HL-60/S4 treated with retinoic acid at 250 ng/mL for 4 days and 3 days (cell line): Measurements from ENCODE around the gene GABARAPL1.
"Not testable (repeated sequence)": the region's sequence is repeated elsewhere in the genome, so short reads cannot be mapped to it uniquely, and the experiment has no call there.

Experiments used
- in situ Hi-C: fragments of 300-500 bp; cut with MboI; formaldehyde crosslinking; loops from 2 replicates; pipeline ENCODE4 v1.7.0; 2022; ENCODE audit warnings: low sequenced_read_pairs

Gene GABARAPL1

DNA sequence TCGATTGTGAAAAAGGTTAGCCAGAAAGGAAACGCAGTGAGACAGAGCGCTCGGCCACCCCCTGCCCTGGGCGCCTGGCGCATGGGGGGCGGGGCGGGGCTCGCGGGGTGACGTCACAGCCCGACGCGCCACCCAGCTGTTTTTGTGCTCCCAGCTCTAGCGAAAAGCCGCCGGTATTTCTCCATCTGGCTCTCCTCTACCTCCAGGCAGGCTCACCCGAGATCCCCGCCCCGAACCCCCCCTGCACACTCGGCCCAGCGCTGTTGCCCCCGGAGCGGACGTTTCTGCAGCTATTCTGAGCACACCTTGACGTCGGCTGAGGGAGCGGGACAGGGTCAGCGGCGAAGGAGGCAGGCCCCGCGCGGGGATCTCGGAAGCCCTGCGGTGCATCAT lies at the start of gene GABARAPL1:
Gene GABARAPL1, plus strand, starts transcription at position 139 of the 393 bp plus-strand sequence. Its CDS starts 253 bp downstream, at position 392.
- in situ Hi-C loops = no loop called here

- in situ Hi-C loops = no loop called here
Observed at GRCh38 chr12:10163084-10163483, 49.6 kb upstream of the GABARAPL1 start.

DNA sequence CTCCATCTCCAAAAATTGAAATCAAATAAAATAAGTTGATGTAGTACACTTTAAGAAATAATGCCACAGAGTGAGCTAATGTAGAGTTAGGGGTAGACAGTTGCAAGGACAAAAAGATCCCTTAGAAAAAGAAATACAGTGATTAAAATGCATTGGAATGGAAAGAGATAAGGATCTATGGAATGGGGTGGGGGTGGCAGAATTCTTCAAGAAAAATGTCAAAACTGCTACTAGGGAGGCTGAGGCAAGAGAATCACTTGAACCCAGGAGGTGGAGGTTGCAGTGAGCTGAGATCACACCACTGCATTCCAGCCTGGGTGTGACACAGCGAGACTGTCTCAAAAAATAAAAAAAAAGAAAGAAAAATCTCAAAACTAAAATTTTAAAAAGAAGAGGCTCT lies 47.3 kb upstream of the GABARAPL1 start:
- in situ Hi-C loops = no loop called here

DNA sequence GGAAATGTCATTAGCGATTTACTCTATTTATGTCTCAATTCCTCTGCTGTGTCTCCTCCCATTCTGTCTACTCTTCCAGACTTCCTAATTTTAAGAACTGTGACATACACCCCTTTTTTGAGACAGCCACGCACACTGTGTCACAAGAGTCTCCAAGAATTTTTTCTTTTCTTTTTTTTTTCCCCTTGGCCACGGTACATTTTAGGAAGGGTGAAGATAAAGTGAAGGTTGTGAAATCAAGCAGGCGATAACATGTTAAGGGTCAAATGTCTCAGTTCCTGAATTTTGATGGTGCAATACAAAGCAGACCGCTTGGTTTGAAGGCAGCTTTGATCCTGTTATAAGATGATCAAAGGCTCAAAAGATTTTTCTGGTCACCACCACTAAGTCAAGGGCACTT lies 45.1 kb upstream of the GABARAPL1 start:
- in situ Hi-C loops = no loop called here

DNA sequence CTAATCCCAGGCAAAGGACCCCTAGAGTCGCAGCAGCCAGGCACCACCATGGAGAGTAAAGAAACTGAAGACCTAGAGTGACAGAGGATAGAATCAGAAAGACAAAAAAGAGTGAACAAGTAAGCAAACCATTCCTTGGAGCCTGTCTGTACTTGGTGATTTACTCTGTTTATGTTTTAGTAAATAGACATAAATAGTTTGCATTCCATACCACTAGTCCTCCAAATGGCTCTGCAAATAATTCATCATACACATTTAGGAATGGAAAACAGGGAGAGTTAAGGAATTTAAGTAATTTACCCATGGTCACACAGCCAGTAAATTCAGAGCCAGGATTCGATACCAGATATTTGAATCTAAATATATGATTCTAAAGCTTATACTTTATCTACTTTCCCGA lies 43.6 kb upstream of the GABARAPL1 start:
- in situ Hi-C loops = no loop called here

DNA sequence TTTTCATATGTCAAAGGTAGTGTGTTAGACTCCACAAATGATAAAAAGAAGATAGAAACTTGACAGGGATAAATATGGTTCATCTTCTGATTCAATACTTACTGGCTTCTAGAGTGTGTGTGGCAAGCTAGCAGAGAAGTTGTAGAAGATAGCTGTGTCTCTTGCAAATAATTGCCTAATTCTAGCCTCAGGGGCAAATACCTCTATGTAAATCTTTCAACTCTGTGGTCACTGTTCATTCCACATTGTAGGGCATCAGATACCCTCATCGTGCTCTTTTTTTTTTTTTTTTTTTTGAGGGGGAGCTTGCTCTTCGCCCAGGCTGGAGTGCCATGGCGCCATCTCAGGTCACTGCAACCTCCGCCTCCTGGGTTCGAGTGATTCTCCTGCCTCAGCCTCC lies 42.5 kb upstream of the GABARAPL1 start:
- in situ Hi-C loops = no loop called here

GRCh38 chr12:10171973-10172728 lies 40.5 kb upstream of the GABARAPL1 start, which contains the start of gene OLR1:
TSS of gene OLR1 (minus strand) at chr12:10172132. CDS start at chr12:10172077, 55 bp downstream.
- in situ Hi-C loops = no loop called here

DNA sequence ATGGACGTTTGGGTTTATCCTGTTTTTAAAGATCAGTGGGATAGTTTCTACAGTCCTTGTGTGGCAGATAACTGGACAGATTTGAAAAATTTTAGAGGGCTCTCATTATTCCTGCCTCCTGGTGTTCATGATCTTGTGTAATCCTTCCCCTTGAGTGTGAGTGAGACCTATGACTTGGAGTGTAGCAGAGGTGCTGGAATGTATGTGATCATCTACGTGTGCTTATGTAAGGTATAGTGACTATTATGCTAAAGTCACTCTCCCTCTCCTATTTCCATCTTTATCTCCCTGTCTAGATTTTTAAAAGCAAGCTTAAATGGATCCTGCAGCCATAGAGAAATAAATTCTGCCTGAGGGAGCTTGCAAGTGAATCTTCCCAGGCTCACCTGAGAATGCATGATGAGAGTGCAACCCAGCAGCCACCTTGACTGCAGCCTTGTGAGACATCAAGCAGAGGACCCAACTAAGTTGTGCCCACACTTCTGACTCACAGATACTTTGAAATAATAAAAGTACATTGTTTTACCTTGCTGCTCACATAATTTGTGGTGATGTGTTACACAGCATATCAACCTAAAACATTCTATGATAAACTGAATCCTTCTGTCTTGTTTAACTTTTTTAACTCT lies 37.6 kb upstream of the GABARAPL1 start:
- in situ Hi-C loops = no loop called here

DNA sequence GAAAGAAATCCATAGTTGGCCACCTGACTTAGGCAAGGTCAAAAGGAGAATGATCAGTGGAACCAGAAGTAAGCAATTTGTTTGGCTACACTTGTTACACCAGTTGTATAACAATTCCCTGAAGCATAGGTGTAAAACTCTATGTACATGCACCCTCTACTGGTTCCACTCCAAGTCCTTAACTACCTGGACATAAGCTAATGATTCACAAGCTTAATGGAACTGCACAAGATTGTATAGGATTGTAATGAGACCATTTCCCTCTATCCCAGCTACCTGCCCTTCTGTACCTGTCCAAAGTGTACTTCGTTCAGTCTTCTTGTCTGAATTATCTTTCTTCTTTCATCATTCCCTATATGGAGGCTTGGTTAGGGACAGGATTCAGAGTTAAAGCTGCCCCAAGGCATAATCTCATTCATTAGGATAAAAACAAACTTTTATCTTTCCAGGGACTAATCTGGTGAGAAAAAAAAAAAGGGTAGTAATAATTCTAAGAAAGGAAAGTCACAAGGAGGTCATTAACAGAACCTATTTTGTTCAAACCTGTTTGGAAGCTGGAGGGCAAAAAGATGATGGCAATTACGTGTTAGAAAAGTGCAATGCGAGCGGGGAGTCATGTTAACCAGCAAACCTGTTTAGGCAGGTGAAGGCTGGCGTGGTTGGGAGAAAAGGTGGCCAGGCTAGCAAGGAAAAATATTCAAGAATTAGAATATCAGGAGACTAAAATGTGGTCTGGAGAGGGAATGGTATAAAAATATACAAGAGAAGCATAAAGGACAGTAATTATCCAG lies 36.6 kb upstream of the GABARAPL1 start:
- in situ Hi-C loops = no loop called here

GRCh38 chr12:10178821-10179220 lies 33.9 kb upstream of the GABARAPL1 start, which contains the start of gene TMEM52B:
TSS of gene TMEM52B (plus strand) at chr12:10179032. CDS start at chr12:10179575, 543 bp downstream.
- in situ Hi-C loops = no loop called here

DNA sequence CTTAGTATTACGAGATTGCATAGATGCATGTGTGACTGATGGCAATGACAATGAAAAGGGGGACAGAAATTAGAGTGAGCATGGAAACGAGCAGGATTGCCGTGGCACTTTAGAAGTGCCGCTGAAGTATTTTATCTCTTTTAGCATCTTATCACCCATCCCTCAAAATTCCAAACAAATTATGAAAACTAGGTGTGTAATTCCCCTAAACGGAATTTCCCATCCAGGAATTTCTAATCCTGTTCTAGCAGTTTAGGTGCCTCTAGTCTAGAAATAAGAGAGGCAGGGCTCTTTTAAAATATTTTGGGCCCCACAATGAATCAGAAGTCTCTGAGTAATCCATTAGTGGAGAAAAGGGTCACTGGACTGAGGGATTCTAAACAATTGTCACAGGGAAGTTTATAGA lies 32.9 kb upstream of the GABARAPL1 start:
- in situ Hi-C loops = no loop called here

DNA sequence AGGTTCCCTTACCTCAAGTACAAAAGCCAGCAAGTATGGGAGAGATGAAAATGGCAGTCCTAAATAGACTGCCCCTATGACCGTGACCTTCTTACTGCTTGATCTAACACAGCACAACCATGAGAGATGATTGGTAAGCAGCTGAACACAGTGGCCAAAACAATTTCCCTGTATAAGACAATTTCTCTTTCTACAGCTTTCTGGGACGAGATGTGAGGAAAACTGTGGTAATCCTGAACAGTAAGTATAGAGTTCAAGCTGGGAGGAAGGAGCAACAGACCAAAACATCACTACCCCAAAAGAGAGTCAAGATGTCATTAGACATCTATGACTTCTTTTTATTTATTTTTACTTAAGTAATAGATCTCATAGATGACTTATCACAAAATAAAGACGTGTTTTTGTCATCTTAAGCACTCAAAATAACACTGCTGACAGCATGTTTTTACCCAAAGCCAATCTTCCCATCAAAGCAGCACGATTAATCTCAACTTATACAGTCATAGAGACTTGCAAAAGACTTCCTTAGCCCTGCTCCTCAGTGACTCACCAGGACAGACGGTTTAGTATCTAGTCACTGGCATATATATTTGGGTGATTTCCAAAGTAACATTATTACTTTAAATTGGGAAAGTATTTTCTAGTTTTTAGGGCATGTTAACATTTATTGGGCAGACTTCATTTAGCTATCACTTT lies 30.2 kb upstream of the GABARAPL1 start:
- in situ Hi-C loops = no loop called here

- in situ Hi-C loops = no loop called here
Observed at GRCh38 chr12:10184261-10184843, 28.3 kb upstream of the GABARAPL1 start.

GRCh38 chr12:10186299-10186698 lies 26.4 kb upstream of the GABARAPL1 start:
- in situ Hi-C loops = no loop called here

- in situ Hi-C loops = not testable (repeated sequence)
Observed at GRCh38 chr12:10186958-10187357, 25.7 kb upstream of the GABARAPL1 start.

GRCh38 chr12:10189653-10190052 lies 23.0 kb upstream of the GABARAPL1 start:
- in situ Hi-C loops = no loop called here

DNA sequence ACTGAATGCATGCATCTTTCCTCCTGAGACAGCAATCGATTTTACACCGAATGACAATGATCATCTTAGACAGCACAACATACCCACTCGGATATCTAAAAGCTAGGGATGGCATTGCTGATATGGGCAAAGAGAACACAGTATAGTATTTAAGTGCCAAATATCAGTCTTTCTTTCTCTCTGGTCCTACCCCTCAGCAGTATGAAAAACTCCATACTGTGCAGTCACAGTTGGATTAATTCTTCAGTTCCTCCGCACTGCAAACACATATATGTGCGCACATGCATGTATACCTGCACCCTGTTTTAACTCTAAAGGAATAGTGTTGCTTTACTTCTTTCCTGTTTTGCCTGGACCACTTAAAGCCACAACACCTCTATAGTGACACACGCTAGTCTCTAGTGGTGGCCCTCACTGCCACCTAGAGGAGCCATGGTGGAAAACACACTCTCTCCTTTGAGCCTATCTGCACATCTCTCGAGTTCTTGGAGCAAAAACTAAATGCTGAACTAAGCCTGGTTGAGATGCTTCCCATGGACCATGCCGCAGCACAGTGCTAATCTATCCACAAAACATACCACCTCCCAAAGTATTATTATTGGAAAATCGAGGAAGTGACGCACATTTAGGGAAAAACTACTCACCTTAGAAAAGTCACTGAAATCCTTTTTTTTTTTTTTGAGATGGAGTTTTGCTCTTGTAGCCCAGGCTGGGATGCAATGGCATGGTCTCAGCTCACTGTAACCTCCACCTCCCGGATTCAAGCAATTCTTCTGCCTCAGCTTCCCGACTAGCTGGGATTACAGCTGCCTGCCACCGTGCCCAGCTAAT lies 21.9 kb upstream of the GABARAPL1 start:
- in situ Hi-C loops = no loop called here

- in situ Hi-C loops = no loop called here
Observed at GRCh38 chr12:10191865-10192264, 20.8 kb upstream of the GABARAPL1 start.

DNA sequence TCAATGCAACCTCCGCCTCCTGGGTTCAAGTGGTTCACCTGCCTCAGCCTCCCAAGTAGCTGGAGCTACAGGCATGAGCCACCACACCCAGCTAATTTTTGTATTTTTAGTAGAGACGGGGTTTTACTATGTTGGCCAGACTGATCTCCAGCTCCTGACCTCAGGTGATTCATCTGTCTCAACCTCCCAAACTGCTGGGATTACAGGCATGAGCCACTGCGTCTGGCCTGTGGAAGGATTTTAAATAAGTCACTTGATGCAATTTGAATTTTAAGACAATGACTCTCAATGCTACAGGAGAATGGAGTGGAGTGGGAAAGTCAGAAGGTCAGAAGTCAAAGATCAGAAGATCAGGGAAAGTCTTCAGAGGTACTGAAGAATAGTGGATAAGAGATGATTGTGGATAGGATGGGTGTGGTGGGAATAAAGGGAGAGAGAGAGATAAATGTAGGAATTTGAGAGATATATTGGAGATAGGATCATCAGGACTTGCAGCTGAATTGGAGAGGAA lies 18.5 kb upstream of the GABARAPL1 start:
- in situ Hi-C loops = no loop called here
